Activated CD8-positive, alpha-beta memory T cell treated with anti-CD3 and anti-CD28 coated beads, Interleukin-2, amount 10 ng/mL, durations not matched to agents 7 days and 5 days (primary cell): ENCODE results near the gene UAP1L1. TPM values are rescaled to one million over a fixed set of nuclear protein-coding genes. Genes with fewer than 3 reads are reported as not detected.

Experiments
- ATAC-seq: fragments of 150-1000 bp; cut with Tn5 transposase; one replicate; pipeline ENCODE4 v1.10.0; 2021; ENCODE audit warnings: moderate library complexity
- CTCF ChIA-PET: fragments of 350-600 bp; sonication (Branson Sonifier 250); formaldehyde crosslinking; loops from one replicate; lab custom pipeline; 2021; ENCODE audit warnings: antibody characterized with exemption; lab: Charles Lee
- DNase-seq: peaks from one replicate; pipeline ENCODE4 v3.0.0-alpha.2; 2020
- H3K27ac Mint-ChIP-seq: one replicate; pipeline ENCODE4 v1.8.0; 2021; ENCODE audit warnings: mild to moderate bottlenecking, mixed read lengths
- H3K27me3 Mint-ChIP-seq: one replicate; pipeline ENCODE4 v1.8.0; 2021; ENCODE audit warnings: mixed read lengths
- H3K36me3 Mint-ChIP-seq: one replicate; pipeline ENCODE4 v1.8.0; 2021; ENCODE audit warnings: mild to moderate bottlenecking, mixed read lengths
- H3K4me1 Mint-ChIP-seq: one replicate; pipeline ENCODE4 v1.8.0; 2021; ENCODE audit warnings: mixed read lengths
- H3K4me3 Mint-ChIP-seq: one replicate; pipeline ENCODE4 v1.8.0; 2021; ENCODE audit warnings: mild to moderate bottlenecking, moderate library complexity, mixed read lengths
- H3K9me3 Mint-ChIP-seq: one replicate; pipeline ENCODE4 v1.8.0; 2022; ENCODE audit warnings: low read depth, mixed read lengths
- total RNA-seq, 2 experiments: library from RNA; stranded (reverse); gene quantifications; one replicate each; pipeline ENCODE4 v1.2.3, GENCODE V29; 2021

UAP1L1 gene
- total RNA-seq, 2 experiments from 2014 or later = 32.6 to 35.3 TPM

- Mint-ChIP-seq H3K27ac (peak overlapping the region; percentile 93), H3K9me3 (no peaks in the 10 kb centered on the region), H3K36me3 (peaks cover 2% of the 10 kb centered on the region), H3K4me3 (peak overlapping the region; percentile 62), H3K27me3 (no peaks in the 10 kb centered on the region), H3K4me1 (peaks cover 40% of the 10 kb centered on the region)
- CTCF ChIA-PET = interaction anchor here (0.7 to 11.9 kb wide), 56 partner anchors 9 to 348 kb away, joined by 3 to 234 read pairs (median 5); partner anchors contain the start of genes ABCA2, AJM1, ANAPC2 and C8G
- DNase-seq (peak; percentile 95), ATAC-seq (peak; percentile 89)
Observed at GRCh38 chr9:137034709-137035506, 42.4 kb upstream of the UAP1L1 start.

GRCh38 chr9:137035507-137035834, 41.8 kb upstream of the UAP1L1 start:
- no peaks in the 10 kb centered on the region for H3K27me3 Mint-ChIP-seq
- H3K9me3 Mint-ChIP-seq = no peaks in the 10 kb centered on the region
- CTCF ChIA-PET = interaction anchor here (0.7 to 11.9 kb wide), 52 partner anchors 9 to 349 kb away, joined by 3 to 234 read pairs (median 6); partner anchors contain the start of genes ABCA2, AJM1, C8G and CLIC3
- no peak for DNase-seq
- H3K27ac Mint-ChIP-seq = peak overlapping the region; percentile 52
- no peak for ATAC-seq
- H3K4me1 Mint-ChIP-seq = peaks cover 34% of the 10 kb centered on the region
- H3K4me3 Mint-ChIP-seq = no peak overlapping the region
- H3K36me3 Mint-ChIP-seq = peaks cover 2% of the 10 kb centered on the region

GRCh38 chr9:137035937-137036336, 41.4 kb upstream of the UAP1L1 start:
- CTCF ChIA-PET = interaction anchor here (0.7 to 11.9 kb wide), 42 partner anchors 8 to 349 kb away, joined by 3 to 234 read pairs (median 8); partner anchors contain the start of genes ABCA2, AJM1, C8G and CLIC3
- Mint-ChIP-seq H3K27me3 (no peaks in the 10 kb centered on the region), H3K4me1 (peaks cover 29% of the 10 kb centered on the region), H3K27ac (no peak overlapping the region), H3K9me3 (no peaks in the 10 kb centered on the region), H3K4me3 (no peak overlapping the region), H3K36me3 (peaks cover 2% of the 10 kb centered on the region)
- DNase-seq (no peak), ATAC-seq (no peak)

GRCh38 chr9:137037035-137037434, 40.3 kb upstream of the UAP1L1 start:
- ATAC-seq (no peak), DNase-seq (no peak)
- Mint-ChIP-seq H3K4me1 (peaks cover 23% of the 10 kb centered on the region), H3K9me3 (no peaks in the 10 kb centered on the region), H3K27me3 (no peaks in the 10 kb centered on the region), H3K36me3 (peaks cover 2% of the 10 kb centered on the region), H3K4me3 (no peak overlapping the region), H3K27ac (no peak overlapping the region)
- CTCF ChIA-PET = interaction anchor here (0.9 to 11.9 kb wide), 7 partner anchors 10 to 195 kb away, joined by 4 to 234 read pairs (median 79); partner anchors contain the start of genes ABCA2, AJM1, C8G and CLIC3

GRCh38 chr9:137037483-137037882, 39.8 kb upstream of the UAP1L1 start:
- no peak overlapping the region for H3K4me3 Mint-ChIP-seq
- no peak overlapping the region for H3K27ac Mint-ChIP-seq
- no peak for DNase-seq
- H3K36me3 Mint-ChIP-seq = peaks cover 2% of the 10 kb centered on the region
- CTCF ChIA-PET = interaction anchor here (2.0 to 11.9 kb wide), 6 partner anchors 9 to 91 kb away, joined by 5 to 234 read pairs (median 87); partner anchors contain the start of genes ABCA2, C8G, CLIC3 and FBXW5
- peaks cover 20% of the 10 kb centered on the region for H3K4me1 Mint-ChIP-seq
- no peaks in the 10 kb centered on the region for H3K27me3 Mint-ChIP-seq
- ATAC-seq = no peak
- no peaks in the 10 kb centered on the region for H3K9me3 Mint-ChIP-seq

- Mint-ChIP-seq H3K4me1 (peaks cover 11% of the 10 kb centered on the region), H3K27me3 (peaks cover under 1% of the 10 kb centered on the region), H3K9me3 (no peaks in the 10 kb centered on the region), H3K36me3 (peaks cover 2% of the 10 kb centered on the region), H3K4me3 (no peak overlapping the region), H3K27ac (no peak overlapping the region)
- CTCF ChIA-PET = interaction anchor here (1.3 to 9.1 kb wide), 5 partner anchors 8 to 92 kb away, joined by 3 to 183 read pairs (median 5); partner anchors contain the start of genes C8G, FBXW5 and NPDC1
- ATAC-seq (no peak), DNase-seq (no peak)
Observed at GRCh38 chr9:137038916-137039315, 38.4 kb upstream of the UAP1L1 start.

- Mint-ChIP-seq H3K36me3 (peaks cover 2% of the 10 kb centered on the region), H3K4me3 (no peak overlapping the region), H3K9me3 (no peaks in the 10 kb centered on the region), H3K27ac (no peak overlapping the region), H3K27me3 (peaks cover 8% of the 10 kb centered on the region), H3K4me1 (peaks cover 12% of the 10 kb centered on the region)
- DNase-seq = no peak
- CTCF ChIA-PET = interaction anchor here (0.9 to 9.1 kb wide), 4 partner anchors 10 to 93 kb away, joined by 3 to 183 read pairs (median 4); partner anchors contain the start of genes C8G and FBXW5
- no peak for ATAC-seq
Observed at GRCh38 chr9:137039611-137040366, 37.5 kb upstream of the UAP1L1 start.

GRCh38 chr9:137040568-137040967, 36.7 kb upstream of the UAP1L1 start:
- H3K9me3 Mint-ChIP-seq = no peaks in the 10 kb centered on the region
- peaks cover 2% of the 10 kb centered on the region for H3K36me3 Mint-ChIP-seq
- no peak overlapping the region for H3K4me3 Mint-ChIP-seq
- peaks cover 14% of the 10 kb centered on the region for H3K4me1 Mint-ChIP-seq
- no peak for DNase-seq
- CTCF ChIA-PET = interaction anchor here (0.9 kb wide), 1 partner anchor 40 kb away, joined by 3 read pairs; no protein-coding TSS in a partner anchor
- peaks cover 13% of the 10 kb centered on the region for H3K27me3 Mint-ChIP-seq
- no peak overlapping the region for H3K27ac Mint-ChIP-seq
- ATAC-seq = no peak

- Mint-ChIP-seq H3K4me3 (no peak overlapping the region), H3K4me1 (peaks cover 14% of the 10 kb centered on the region), H3K36me3 (peaks cover 2% of the 10 kb centered on the region), H3K9me3 (no peaks in the 10 kb centered on the region), H3K27me3 (peaks cover 13% of the 10 kb centered on the region), H3K27ac (no peak overlapping the region)
- DNase-seq = no peak
- no peak for ATAC-seq
- CTCF ChIA-PET = no interaction called here
Observed at GRCh38 chr9:137041124-137041523, 36.2 kb upstream of the UAP1L1 start.

GRCh38 chr9:137042751-137043727, 34.3 kb upstream of the UAP1L1 start:
- no peaks in the 10 kb centered on the region for H3K9me3 Mint-ChIP-seq
- H3K36me3 Mint-ChIP-seq = peaks cover 2% of the 10 kb centered on the region
- peaks cover 16% of the 10 kb centered on the region for H3K4me1 Mint-ChIP-seq
- H3K4me3 Mint-ChIP-seq = no peak overlapping the region
- ATAC-seq (no peak), DNase-seq (no peak)
- no peak overlapping the region for H3K27ac Mint-ChIP-seq
- CTCF ChIA-PET = interaction anchor here (2.5 kb wide), 2 partner anchors 8 to 25 kb away, joined by 32 to 37 read pairs; partner anchors contain the start of gene SAPCD2
- peaks cover 27% of the 10 kb centered on the region for H3K27me3 Mint-ChIP-seq

- H3K27ac Mint-ChIP-seq = no peak overlapping the region
- H3K36me3 Mint-ChIP-seq = no peaks in the 10 kb centered on the region
- DNase-seq = no peak
- no peaks in the 10 kb centered on the region for H3K9me3 Mint-ChIP-seq
- peaks cover 16% of the 10 kb centered on the region for H3K4me1 Mint-ChIP-seq
- CTCF ChIA-PET = interaction anchor here (0.8 to 2.5 kb wide), 10 partner anchors 9 to 257 kb away, joined by 3 to 37 read pairs (median 6); partner anchors contain the start of genes PAXX and SAPCD2
- no peak for ATAC-seq
- peaks cover 27% of the 10 kb centered on the region for H3K27me3 Mint-ChIP-seq
- H3K4me3 Mint-ChIP-seq = no peak overlapping the region
Observed at GRCh38 chr9:137044037-137044436, 33.3 kb upstream of the UAP1L1 start.
